H1 (cell line): ENCODE results near the gene BTNL8. TPM values are rescaled to one million over a fixed set of nuclear protein-coding genes. Genes with fewer than 3 reads are reported as not detected.

Experiments
- ATF2 ChIP-seq: IDR thresholded peaks from 2 replicates; pipeline ENCODE4 v1.6.1; 2012; ENCODE audit warnings: low read length, inconsistent platforms
- CTCF ChIP-seq, 3 experiments: IDR thresholded peaks; 1 replicate in 2 of 3; 2 replicates in 1 of 3; pipeline versions ENCODE4 v1.5.1 to v1.6.1; 2011; ENCODE audit warnings: low read length in 3 of 3, mild to moderate bottlenecking in 3 of 3, inconsistent platforms in 2 of 3, low read depth in 1 of 3, moderate library complexity in 1 of 3; ENCODE audit not compliant: insufficient read depth in 1 of 3; ENCODE audit errors: control extremely low read depth in 1 of 3
- EP300 ChIP-seq, 2 experiments: IDR thresholded peaks; 1 replicate in 1 of 2; 2 replicates in 1 of 2; pipeline ENCODE4 v1.6.1; 2011 to 2012; ENCODE audit warnings: low read depth in 2 of 2, low read length in 2 of 2, mild to moderate bottlenecking in 2 of 2, borderline replicate concordance in 1 of 2, inconsistent platforms in 1 of 2, moderate library complexity in 1 of 2
- HDAC2 ChIP-seq, 2 experiments: fragments of 300-600 bp in 1 of 2; sonication (generic) in 1 of 2; IDR thresholded peaks; 2 replicates each; pipeline ENCODE4 v1.6.1; 2011 to 2012; ENCODE audit warnings: low read depth in 2 of 2, low read length in 2 of 2, mild to moderate bottlenecking in 2 of 2, moderate library complexity in 2 of 2, borderline replicate concordance in 1 of 2, inconsistent platforms in 1 of 2
- POLR2A ChIP-seq, 2 experiments: IDR thresholded peaks; 1 replicate in 1 of 2; 2 replicates in 1 of 2; pipeline ENCODE4 v1.6.1; 2011; ENCODE audit warnings: low read depth in 2 of 2, low read length in 2 of 2, mild to moderate bottlenecking in 2 of 2; ENCODE audit errors: control extremely low read depth in 1 of 2
- RBBP5 ChIP-seq: IDR thresholded peaks from 2 replicates; pipeline ENCODE4 v1.7.1; 2012; ENCODE audit warnings: low read depth, mild to moderate bottlenecking, inconsistent platforms, low read length, moderate library complexity, borderline replicate concordance
- polyA plus RNA-seq, 7 experiments: library from polyadenylated mRNA; depleted of rRNA in 3 of 7; stranded (reverse) in 5 of 7; unstranded in 2 of 7; fragments of >200 nt in 5 of 7; fragments of 200-250 nt in 2 of 7; gene quantifications; 1 replicate in 5 of 7; 2 replicates in 1 of 7; 4 replicates in 1 of 7; pipeline versions ENCODE4 v1.2.1 to v1.2.3, GENCODE V29; 2011 to 2013; ENCODE audit warnings: missing spikeins in 2 of 7, mixed read lengths in 2 of 7
- total RNA-seq: library from RNA; stranded (reverse); fragmentation: NEBNext Ultra II Directional; extraction: Animal tissue kit (Norgen Biotek cat#: 25700); gene quantifications from 2 replicates; pipeline ENCODE4 v1.2.1, GENCODE V29; 2021

BTNL8 gene
- total and polyA plus RNA-seq, 2 of the 8 experiments (the other 6 are each of a cell fraction or from before 2014, with no cell fraction given): 0.32 to 0.48 TPM

GRCh38 chr5:180869587-180869986 lies 29.4 kb upstream of the BTNL8 start (continued):
- no peak for TF ChIP-seq CTCF (IDR thresholded peaks at IDR 0.05; ENCODE audit: control extremely low read depth in 1 of 3, insufficient read depth in 1 of 3, low read depth in 1 of 3, low read length in 3 of 3)
- no peak for TF ChIP-seq POLR2A (IDR thresholded peaks at IDR 0.05; ENCODE audit: control extremely low read depth in 1 of 2, low read depth in 2 of 2, low read length in 2 of 2)
- TF ChIP-seq RBBP5: no peak
- no peak for TF ChIP-seq EP300 (IDR thresholded peaks at IDR 0.05; ENCODE audit: borderline replicate concordance in 1 of 2, low read depth in 2 of 2, low read length in 2 of 2)
- no peak for TF ChIP-seq ATF2
- no peak for TF ChIP-seq HDAC2 (IDR thresholded peaks at IDR 0.05; ENCODE audit: borderline replicate concordance in 1 of 2, low read depth in 2 of 2, low read length in 2 of 2)
